Femur (tissue), 1 donor: ENCODE data around the gene ASRGL1.
"Not testable (repeated sequence)": the region's sequence is repeated elsewhere in the genome, so short reads cannot be mapped to it uniquely, and the experiment has no call there.

ENCODE experiments used
- DNase-seq: peaks from one replicate; pipeline ENCODE4 v3.0.0-alpha.2; 2017

The ASRGL1 gene

DNA sequence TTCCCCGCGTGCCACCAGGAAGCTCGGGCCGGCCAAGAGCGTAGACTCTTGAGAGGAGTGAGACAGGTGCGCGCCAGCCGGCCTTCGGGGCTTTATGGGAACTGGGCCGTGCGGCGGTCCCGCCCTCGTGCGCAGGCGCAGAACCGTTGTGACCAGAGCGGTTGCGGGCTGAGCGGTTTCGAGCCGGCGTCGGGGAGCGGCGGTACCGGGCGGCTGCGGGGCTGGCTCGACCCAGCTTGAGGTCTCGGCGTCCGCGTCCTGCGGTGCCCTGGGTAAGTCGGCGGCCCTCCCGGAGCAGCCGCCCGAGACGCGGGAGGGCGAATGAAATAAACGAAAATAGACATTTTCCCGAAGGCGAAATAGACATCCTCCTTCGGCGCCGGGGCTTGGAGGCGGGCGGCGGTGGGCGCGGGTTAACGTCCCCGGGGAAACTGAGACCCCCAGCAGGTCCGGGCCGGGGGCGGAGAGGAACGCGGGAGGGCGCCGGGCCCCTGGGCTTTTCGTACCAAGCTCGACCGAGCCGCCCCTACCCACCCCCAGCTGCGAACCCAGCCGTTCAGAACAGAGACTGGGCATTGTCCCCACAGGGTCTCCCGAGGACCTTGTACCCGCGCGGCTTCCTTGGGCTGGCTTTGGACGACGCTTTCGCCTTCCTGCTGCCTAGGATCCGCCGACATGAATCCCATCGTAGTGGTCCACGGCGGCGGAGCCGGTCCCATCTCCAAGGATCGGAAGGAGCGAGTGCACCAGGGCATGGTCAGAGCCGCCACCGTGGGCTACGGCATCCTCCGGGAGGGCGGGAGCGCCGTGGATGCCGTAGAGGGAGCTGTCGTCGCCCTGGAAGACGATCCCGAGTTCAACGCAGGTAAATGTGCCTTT lies at the start of gene ASRGL1:
ASRGL1 (plus strand) TSS at position 146 of the 879 bp plus-strand sequence; CDS start at position 676, 530 bp downstream.
- peak; percentile 86 for DNase-seq

DNA sequence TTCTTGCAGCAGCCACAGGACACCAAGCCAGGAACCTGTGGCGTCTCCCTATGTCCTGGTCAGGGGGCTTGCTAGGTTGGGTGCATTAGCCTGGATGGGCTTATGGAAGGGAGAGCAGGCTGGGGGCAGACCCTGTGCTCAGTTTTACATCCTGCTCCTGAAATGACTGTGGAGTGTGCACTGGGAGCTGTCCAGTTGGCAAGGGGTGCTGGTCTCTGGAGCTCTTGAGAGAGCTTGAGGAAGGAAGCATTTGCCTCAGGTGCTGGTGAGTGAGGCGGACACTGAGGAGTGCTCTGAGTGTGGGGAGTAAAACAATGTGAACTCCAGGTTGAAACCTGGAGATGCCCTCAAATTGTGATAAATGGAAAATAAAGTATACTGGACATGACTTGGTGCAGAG lies 41.7 kb upstream of the ASRGL1 start:
- DNase-seq: peak; percentile 39

DNA sequence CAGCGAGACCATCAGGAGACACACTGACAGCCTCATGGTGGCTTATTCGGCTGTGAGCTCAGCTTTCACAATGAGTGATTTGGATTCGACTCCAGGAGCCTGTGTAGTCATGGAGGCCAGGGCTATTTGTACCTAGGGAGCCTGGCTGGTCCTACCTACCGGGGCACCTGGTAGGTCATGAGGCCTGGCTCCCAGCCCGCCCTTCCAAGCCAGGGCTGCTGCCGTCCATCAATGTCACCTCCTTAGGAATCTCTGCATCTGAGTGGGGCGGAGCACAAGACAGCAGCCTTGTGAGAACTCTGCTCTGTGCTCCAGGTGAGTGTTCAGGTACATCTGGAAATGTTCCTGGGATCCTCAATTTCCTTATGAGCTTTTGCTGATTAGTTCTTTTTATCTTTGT lies 38.3 kb upstream of the ASRGL1 start, which contains the start of gene SCGB1D4:
SCGB1D4 (minus strand) TSS at position 101 of the 400 bp plus-strand sequence; CDS start at position 36, 65 bp downstream.
- no peak for DNase-seq

DNA sequence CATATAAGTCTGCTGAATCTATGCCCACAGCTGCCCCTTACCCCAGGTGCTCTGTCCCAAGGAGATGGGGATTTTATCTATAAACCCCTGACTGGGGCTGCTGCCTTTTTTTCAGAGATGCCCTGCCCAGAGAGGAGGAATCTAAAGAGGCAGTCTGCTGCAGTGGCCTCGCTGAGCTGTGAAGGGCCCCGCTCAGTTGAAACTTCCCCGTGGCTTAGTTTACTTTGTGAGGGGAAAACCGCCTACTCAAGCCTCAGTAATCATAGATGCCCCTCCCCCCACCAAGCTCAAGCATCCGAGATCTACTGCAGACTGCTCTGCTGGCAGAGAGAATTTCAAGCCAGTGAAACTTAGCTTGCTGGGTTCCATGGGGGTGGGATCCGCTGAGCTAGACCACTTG lies 31.0 kb upstream of the ASRGL1 start:
- DNase-seq: no peak

DNA sequence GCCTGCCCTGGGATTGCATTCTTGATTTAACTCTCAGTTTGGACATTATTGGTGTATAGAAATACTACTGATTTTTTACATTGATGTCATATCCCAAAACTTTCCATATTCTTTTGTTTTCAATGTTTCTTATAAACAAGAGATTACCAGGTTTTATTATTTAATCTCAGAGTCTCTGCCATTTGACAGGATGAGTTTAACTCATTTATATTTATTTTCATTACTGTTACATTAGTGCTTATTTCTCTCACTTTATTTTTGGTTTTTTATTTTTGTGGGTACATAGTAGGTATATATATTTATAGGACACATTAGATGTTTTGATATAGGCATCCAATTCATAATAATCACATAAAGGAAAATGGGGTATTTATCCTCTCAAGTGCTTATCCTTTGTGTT lies 29.3 kb upstream of the ASRGL1 start:
- no peak for DNase-seq

DNA sequence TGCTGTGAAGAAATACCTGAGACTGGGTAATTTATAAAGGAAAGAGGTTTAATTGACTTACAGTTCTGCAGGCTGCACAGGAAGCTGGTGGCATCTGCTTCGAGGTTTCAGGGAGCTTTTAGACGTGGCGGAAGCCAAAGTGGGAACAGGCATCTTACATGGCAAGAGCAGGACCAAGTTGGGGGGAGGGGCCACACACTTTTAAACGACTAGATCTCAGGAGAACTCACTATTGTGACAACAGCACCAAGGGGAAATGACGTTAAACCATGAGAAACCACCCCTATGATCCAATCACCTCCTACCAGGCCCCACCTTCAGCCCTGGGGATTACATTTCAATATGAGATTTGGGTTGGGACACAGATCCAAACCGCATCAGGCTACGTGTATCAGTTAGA lies 27.3 kb upstream of the ASRGL1 start:
- no peak for DNase-seq

DNA sequence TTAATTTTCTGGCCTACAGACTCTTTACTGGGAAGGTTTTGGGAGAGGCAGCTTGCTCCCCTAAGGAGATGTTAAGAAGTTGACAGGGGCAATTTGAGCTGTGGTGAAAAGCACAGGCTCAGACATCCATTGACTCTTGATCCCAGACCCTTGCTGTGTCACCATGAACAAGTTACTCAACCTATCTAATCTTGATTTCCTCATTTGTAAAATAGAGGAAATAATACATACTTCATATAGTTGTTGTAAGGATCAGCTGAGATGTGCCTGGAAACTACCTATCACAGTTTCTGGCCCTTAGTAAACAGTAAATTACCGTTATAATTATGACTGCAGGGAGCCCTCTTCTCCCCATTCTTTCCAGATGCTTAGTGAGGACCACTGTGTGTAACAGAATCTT lies 21.8 kb upstream of the ASRGL1 start:
- no peak for DNase-seq

DNA sequence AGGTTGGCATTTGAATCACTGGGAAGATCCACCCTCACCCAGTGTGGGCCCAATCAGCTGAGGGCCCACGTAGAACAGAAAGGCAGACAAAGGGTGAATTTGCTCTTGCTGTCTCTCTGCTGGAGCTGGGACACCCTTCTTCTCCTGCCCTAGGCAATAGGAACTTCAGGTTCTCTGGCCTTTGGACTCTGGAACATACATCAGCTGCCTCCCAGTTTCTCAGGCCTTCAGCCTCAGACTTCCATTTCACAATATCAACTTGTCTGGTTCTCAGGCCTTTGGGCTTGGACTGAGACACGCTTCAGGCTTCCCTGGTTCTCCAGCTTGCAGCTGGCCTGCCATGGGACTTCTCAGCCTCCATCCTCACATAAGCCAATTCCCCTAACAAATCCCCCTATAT lies 14.7 kb upstream of the ASRGL1 start:
- DNase-seq: no peak

DNA sequence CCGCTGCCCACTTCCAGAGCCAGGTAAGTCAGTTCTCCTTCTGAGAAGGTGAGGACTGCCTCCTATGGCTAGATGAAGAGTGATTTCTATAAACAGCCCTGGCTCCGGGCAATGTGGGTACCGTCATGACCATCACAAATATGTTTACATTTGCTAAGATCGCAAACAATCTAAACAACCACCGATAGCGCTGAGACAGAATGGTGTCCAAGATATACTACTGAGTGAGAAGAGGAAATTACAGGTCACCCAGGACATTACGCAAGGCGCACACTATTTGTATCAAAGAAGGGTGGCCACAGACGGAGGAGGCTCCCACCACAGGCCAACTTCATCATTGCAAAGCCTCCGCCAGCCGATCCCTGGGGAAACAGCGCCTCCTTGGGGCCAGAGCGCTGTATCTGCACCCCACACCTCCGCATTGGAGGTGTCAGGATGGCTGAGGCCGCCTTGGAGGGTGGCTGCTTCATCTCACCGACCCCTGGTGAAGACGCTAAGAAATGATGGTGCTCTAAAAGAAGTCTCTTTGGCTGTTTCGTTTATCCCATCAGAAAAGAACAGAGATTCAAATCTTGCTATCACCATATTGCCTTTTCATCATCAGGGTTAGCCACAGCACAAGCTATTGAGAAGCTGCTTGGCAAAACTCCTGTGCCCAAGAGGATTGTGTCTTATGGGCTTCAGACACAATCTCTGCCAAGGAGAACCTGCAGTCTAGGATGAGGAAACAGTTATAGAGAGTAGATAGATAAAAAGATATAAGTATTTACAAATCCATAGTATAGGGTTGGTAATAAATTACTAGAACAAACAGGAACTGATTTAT lies 12.3 kb upstream of the ASRGL1 start:
- DNase-seq: peak; percentile 54

DNA sequence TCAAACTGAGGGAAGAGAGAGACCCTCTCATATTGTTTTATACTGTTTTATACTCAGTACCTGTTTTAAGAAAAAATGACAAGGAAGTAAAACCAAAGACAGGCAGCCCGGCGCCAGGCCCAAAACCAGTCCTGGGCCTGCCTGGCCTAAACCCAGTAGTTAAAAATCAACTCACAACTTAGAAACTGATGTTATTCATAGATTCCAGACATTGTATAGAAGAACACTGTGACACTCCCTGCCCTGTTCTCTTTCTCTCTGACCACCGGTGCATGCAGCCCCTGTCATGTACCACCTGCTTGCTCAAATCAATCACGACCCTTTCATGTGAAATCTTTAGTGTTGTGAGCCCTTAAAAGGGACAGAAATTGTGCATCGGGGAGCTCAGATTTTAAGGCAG lies 11.5 kb upstream of the ASRGL1 start:
- DNase-seq: not testable (repeated sequence)

DNA sequence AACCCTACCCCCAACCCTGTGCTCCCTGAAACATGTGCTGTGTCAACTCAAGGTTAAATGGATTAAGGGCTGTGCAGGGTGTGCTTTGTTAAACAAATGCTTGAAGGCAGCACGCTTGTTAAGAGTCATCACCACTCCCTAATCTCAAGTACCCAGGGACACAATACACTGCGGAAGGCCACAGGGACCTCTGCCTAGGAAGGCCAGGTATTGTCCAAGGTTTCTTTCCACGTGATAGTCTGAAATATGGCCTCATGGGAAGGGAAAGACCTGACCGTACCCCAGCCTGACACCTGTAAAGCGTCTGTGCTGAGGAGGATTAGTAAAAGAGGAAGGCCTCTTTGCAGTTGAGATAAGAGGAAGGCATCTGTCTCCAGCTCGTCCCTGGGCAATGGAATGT lies 10.5 kb upstream of the ASRGL1 start:
- DNase-seq: not testable (repeated sequence)

DNA sequence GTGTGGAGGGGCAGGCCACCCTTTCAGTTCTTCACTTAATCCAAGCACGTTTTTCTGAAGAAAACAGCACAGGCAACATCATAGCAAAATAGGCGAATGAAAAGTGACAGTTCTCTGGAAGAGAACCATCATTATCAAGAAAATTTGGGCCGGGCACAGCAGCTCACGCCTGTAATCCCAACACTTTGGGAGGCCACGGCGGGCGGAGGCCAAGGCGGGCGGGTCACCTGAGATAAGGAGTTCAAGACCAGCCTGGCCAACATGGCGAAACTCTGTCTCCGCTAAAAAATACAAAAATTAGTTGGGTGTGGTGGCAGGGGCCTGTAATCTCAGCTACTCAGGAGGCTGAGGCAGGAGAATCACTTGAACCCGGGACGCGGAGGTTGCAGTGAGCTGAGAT lies 9.7 kb upstream of the ASRGL1 start:
- not testable (repeated sequence) for DNase-seq

DNA sequence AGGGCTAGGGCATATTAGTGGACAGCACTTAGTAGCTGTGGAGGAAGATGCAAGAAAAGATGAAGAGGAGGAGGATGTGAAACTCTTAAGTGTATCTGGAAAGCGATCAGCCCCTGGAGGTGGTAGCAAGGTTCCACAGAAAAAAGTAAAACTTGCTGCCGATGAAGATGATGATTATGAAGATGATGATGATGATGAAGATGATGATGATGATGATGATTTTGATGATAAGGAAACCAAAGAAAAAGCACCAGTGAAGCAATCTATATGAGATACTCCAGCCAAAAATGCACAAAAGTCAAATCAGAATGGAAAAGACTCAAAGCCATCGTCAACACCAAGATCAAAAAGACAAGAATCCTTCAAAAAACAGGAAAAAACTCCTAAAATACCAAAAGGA lies 6.0 kb upstream of the ASRGL1 start:
- DNase-seq: not testable (repeated sequence)

DNA sequence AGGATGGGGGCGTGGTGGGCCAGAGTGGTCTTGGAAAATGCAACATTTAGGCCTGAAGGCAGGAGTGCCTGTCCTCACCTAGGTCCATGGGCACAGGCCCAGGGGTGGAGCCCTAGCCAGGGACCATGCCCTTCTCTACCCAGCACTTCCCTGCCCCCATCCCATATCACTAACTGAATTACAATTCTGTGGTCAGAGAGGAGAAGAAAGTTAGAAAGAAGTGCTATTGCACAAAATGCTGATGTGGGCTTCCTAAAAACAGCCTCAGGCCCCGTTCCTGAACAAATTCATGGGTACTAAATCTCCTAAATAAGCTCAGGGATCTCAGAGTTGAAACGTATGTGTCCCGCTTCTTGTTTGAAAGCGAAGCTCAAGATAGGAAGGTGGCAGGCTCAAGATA lies 3.5 kb upstream of the ASRGL1 start:
- DNase-seq: no peak

DNA sequence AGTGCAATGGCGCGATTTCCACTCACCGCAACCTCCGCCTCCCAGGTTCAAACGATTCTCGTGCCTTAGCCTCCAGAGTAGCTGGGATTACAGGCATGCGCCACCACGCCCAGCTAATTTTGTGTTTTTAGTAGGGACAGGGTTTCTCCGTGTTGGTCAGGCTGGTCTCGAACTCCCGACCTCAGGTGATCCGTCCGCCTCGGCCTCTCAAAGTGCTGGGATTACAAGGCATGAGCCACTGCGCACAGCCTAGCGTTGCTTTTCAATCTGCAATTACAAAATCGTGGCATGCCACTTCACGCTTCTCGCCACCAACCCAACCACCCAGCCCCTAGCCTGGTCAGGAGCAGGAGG lies 322 bp upstream of the ASRGL1 start:
- not testable (repeated sequence) for DNase-seq

DNA sequence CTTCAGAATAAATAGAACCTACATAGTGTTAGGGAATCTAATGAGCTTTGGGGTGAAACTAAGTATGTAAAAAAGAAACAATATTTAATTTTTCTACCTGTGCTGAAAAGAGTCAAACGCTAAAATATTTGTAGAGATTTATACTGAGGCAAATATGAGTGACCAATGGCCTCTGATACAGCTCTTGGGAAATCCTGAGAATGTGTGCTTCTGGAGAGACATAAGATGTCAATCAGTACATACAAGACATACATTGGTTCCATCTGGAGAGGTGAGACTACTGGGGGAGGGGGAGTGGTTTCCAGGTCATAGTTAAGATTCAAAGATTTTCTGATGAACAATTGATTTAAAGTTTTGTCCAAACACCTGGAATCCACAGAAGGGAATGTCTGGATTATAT lies 970 bp downstream of the ASRGL1 start:
- no peak for DNase-seq

DNA sequence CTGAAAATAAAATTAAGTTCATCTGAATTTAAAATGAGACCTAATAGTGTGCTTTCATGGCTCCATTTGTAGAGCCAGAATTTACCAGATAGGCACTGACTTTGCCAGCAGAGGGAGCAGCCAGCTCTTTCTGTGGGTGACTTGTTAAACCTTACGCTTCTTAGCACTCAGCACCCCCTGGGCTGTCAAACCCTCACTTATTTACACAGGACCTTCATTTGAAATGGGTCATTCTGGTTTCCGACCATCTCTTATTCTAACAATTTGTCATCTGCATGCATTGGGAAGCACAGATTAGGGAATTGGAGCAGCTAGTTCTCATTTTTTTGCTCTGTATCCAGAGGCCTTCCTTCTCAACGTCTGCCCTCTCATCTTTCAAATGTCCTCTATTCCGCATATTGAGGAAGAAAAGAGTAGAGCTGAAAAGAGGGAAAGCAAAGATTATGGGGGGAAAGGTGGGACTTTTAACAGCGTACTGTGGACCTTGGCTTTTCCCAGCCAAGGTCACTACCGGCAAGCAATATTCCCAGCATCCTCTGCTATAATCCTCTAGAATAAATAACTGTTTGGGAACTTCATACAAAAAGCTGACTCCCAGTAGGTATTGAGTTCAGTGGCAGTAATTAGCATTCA lies 3.1 kb downstream of the ASRGL1 start:
- DNase-seq: peak; percentile 36

DNA sequence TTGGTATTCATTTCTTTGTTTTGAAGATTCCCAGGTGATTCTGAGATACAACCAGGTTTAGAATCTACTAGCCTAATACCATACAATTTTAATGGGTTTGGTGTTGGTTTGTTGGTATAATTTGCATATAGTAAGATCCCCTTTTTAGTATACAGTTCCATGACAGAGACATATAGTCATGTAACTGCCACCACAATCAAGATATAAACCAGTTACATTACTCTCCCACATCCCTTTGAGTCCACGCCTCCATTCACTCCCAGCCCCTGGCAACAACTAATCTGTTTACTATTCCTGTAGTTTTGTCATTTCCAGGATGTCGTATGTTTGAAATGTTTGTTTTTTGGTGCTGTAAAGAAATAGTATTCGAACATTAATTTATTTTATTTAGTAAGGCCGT lies 4.3 kb downstream of the ASRGL1 start:
- no peak for DNase-seq

DNA sequence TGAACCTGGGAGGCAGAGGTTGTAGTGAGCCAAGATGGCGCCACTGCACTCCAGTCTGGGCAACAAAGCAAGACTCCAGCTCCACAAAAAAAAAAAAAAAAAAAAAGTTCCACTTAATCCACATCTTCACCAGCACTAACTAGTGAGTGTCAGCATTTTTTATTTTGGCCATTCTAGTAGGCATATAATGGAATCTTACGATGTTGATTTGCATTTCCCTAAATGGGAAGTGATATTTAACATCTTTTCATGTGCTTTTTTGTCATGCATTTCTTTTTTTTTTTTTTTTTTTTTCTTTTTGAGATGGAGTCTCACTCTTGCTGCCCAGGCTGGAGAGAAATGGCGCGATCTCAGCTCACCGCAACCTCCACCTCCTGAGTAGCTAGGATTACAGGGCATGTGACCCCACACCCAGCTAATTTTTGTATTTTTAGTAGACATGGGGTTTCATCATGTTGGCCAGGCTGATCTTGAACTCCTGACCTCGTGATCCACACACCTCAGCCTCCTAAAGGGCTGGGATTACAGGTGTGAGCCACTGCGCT lies 6.5 kb downstream of the ASRGL1 start:
- DNase-seq: not testable (repeated sequence)

DNA sequence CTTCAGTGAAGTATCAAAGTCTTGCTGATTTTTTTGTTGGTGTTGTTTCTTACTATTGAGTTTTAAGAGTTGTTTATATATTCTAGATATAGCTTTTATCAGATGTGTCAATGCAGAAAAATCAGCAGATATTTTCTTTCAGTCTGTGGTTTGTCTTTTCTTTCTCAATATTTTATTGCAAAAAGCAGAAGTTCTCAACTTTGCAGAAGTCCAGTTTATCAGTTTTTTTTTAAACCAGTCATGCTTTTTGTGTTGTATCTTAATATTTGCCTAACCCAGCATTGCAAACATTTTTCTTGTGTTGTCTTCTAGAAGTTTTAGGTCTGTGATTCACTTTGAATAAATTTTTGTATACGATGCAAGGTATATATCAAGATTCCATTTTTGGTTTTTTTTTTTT lies 7.0 kb downstream of the ASRGL1 start:
- no peak for DNase-seq

DNA sequence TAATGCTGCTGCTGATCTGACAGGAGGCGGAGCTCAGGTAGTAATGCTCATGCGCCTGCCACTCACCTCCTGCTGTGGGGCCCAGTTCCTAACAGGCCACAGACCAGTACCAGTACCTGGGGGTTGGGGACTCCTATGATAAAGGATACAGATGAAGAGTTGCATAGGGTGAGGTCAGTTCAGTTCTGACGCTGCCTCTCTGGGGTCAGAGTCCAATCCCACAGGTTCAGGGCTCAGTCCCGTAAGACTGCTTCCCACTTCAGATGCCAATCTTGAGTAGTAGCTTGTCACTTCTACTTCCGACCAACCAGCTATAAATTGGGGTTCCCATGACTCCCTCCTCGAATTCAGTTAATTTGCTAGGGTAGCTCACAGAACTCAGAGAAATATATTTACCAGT lies 8.6 kb downstream of the ASRGL1 start:
- no peak for DNase-seq

DNA sequence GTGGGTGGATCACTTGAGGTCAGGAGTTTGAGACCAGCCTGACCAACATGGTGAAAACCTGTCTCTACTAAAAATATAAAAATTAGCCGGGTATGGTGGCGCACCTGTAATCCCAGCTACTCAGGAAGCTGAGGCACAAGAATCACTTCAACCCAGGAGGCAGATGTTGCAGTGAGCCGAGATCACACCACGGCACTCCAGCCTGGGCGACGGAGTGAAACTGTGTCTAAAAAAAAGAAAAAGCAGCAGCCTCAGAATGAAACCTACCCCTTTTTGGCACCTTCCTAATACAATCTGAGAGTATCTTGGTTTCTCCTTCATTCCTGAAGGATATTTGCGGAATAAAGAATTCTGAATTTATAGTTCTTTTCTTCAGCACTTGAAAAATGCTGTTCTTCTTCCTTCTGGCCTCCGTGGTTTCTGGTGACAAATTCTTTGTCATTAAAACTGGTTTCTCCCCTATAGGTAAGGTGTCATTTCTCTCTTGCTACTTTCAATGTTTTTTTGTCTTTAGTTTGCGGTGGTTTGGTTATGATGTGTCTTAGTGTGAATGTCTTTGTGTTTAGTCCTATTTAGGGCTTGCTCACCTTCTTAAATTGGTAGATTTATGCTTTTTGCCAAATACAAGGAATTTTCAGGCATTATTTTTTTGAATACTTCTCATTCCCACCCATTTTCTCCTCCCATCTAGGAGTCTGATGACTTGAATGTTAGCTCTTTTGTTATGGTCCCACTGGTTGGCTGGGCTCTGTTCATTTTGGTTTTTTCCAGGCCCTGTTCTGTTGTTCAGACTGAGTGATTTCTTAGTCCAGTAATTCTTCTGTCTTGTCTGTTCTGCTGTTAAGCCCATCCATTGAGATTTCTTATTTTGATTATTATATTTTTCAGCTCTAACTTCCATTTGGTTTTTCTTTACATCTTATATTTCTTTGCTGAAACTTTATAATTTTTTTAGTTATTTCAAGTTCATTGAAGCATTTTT lies 15.4 kb downstream of the ASRGL1 start:
- no peak for DNase-seq
